CD4-positive, alpha-beta T cell (primary cell): Measurements from ENCODE around the gene NFATC1. TPM values are rescaled to one million over a fixed set of nuclear protein-coding genes. Genes with fewer than 3 reads are reported as not detected.

Experiments
- ATAC-seq: fragments of 200-7000 bp; cut with Tn5 transposase; one replicate; pipeline ENCODE4 v1.10.0; 2022; ENCODE audit warnings: mild to moderate bottlenecking; ENCODE audit not compliant: poor library complexity
- CTCF ChIA-PET: fragments of 350-600 bp; sonication (Branson Sonifier 250); formaldehyde crosslinking; loops from one replicate; lab custom pipeline; 2021; ENCODE audit warnings: antibody characterized with exemption, inconsistent platforms; lab: Charles Lee
- POLR2A ChIA-PET: fragments of 350-600 bp; sonication (Branson Sonifier 250); formaldehyde crosslinking; loops from one replicate; lab custom pipeline; 2021; ENCODE audit warnings: antibody characterized with exemption, inconsistent platforms; lab: Charles Lee
- DNase-seq, 14 experiments: peaks; one replicate each; pipeline ENCODE4 v3.0.0-alpha.2; 2013 to 2020; ENCODE audit warnings: mixed read lengths in 2 of 14
- H3K27ac ChIP-seq, 2 donors: one replicate each; pipeline versions ENCODE4 v1.5.1 to v1.7.0; 2013; ENCODE audit warnings: low read length in 2 of 2, low read depth in 1 of 2, mild to moderate bottlenecking in 1 of 2
- H3K27me3 ChIP-seq, 2 experiments: 1 replicate in 1 of 2; 2 replicates in 1 of 2; pipeline versions ENCODE4 v1.6.1 to v1.7.0; 2013; ENCODE audit warnings: low read length in 2 of 2, control low read depth in 1 of 2, mild to moderate bottlenecking in 1 of 2, moderate library complexity in 1 of 2; ENCODE audit not compliant: insufficient read depth in 2 of 2, control insufficient read depth in 1 of 2
- H3K36me3 ChIP-seq: one replicate; pipeline ENCODE4 v1.6.1; 2013; ENCODE audit warnings: low read length, control low read depth; ENCODE audit not compliant: insufficient read depth
- H3K4me1 ChIP-seq: one replicate; pipeline ENCODE4 v1.6.1; 2013; ENCODE audit warnings: low read length, control low read depth; ENCODE audit not compliant: insufficient read depth
- H3K4me3 ChIP-seq: one replicate; pipeline ENCODE4 v1.5.1; 2013; ENCODE audit warnings: mild to moderate bottlenecking, low read length, moderate library complexity
- H3K9me3 ChIP-seq, 2 experiments: 1 replicate in 1 of 2; 2 replicates in 1 of 2; pipeline versions ENCODE4 v1.6.1 to v1.7.0; 2013; ENCODE audit warnings: low read length in 2 of 2, mild to moderate bottlenecking in 2 of 2, control low read depth in 1 of 2, moderate library complexity in 1 of 2; ENCODE audit not compliant: control insufficient read depth in 1 of 2, insufficient read depth in 1 of 2
- H3K27ac Mint-ChIP-seq: one replicate; pipeline ENCODE4 v1.8.0; 2020; ENCODE audit warnings: mixed read lengths
- H3K27me3 Mint-ChIP-seq: one replicate; pipeline ENCODE4 v1.8.0; 2021; ENCODE audit warnings: mixed read lengths
- H3K36me3 Mint-ChIP-seq: one replicate; pipeline ENCODE4 v1.8.0; 2021; ENCODE audit warnings: low read depth, mixed read lengths
- H3K4me1 Mint-ChIP-seq: one replicate; pipeline ENCODE4 v1.8.0; 2021; ENCODE audit warnings: low read depth, mixed read lengths
- H3K4me3 Mint-ChIP-seq: one replicate; pipeline ENCODE4 v1.8.0; 2020; ENCODE audit warnings: mild to moderate bottlenecking, mixed read lengths
- H3K9me3 Mint-ChIP-seq: one replicate; pipeline ENCODE4 v1.8.0; 2020; ENCODE audit warnings: mixed read lengths
- intact Hi-C, 2 experiments: fragments of 100-400 bp; cut with DNase I in 1 of 2; cut with micrococcal nuclease in 1 of 2; formaldehyde crosslinking; loops; one replicate each; pipeline versions ENCODE4 v1.15.1 to v1.9.0; 2023 to 2025; cut with DNase I, micrococcal nuclease
- total RNA-seq, 174 experiments: library from RNA in 2 of 174; stranded (reverse) in 2 of 174; gene quantifications; one replicate each; pipeline ENCODE4 v1.2.3 and lab custom pipeline; 2021 to 2026
- TF ChIP-seq, protein P1 (sequence below): fragments of 200-600 bp; IDR thresholded peaks from one replicate; pipeline ENCODE4 v1.8.0; 2022; ENCODE audit warnings: antibody characterized with exemption, mild to moderate bottlenecking

Gene NFATC1
- total RNA-seq, 2 experiments from 2014 or later: 107 to 113 TPM

DNA sequence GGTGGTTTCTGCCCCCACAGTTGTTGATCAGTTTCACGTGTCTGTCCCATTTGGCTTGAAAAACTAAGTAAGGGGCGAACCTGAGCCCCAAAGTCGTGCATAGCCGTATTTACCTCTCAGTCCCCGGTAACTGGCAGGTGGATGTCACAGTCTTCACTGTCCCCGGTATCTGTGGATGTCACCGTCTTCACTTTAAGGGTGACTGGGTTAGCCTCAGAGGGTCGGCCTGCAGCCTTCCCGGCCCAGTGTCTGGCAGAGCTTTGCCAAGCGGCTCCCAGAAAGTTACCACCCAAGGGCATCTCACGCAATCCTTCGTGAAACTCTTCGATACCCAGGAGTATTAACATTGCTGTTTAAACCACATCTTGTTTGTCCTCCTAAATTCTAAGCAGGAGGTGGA, 158.6 kb downstream of the NFATC1 start:
- Mint-ChIP-seq H3K36me3 (no peaks in the 10 kb centered on the region), H3K4me1 (no peaks in the 10 kb centered on the region), H3K4me3 (no peak overlapping the region), H3K9me3 (no peaks in the 10 kb centered on the region), H3K27ac (no peak overlapping the region), H3K27me3 (no peaks in the 10 kb centered on the region)
- Histone ChIP-seq H3K4me3 (no peak overlapping the region), H3K9me3 (peaks cover 0 to 4% of the 10 kb centered on the region in 2 experiments), H3K27ac (no peak overlapping the region), H3K27me3 (no peaks in the 10 kb centered on the region), H3K4me1 (no peaks in the 10 kb centered on the region), H3K36me3 (no peaks in the 10 kb centered on the region)
- intact Hi-C loops: no loop called here
- ChIA-PET CTCF (no interaction called here), POLR2A (no interaction called here)
- ATAC-seq (no peak), DNase-seq (no peak)
- TF ChIP-seq, protein P1, sequence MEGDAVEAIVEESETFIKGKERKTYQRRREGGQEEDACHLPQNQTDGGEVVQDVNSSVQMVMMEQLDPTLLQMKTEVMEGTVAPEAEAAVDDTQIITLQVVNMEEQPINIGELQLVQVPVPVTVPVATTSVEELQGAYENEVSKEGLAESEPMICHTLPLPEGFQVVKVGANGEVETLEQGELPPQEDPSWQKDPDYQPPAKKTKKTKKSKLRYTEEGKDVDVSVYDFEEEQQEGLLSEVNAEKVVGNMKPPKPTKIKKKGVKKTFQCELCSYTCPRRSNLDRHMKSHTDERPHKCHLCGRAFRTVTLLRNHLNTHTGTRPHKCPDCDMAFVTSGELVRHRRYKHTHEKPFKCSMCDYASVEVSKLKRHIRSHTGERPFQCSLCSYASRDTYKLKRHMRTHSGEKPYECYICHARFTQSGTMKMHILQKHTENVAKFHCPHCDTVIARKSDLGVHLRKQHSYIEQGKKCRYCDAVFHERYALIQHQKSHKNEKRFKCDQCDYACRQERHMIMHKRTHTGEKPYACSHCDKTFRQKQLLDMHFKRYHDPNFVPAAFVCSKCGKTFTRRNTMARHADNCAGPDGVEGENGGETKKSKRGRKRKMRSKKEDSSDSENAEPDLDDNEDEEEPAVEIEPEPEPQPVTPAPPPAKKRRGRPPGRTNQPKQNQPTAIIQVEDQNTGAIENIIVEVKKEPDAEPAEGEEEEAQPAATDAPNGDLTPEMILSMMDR: no peak

- TF ChIP-seq, protein P1: no peak
- no peaks in the 10 kb centered on the region for H3K9me3 Mint-ChIP-seq
- POLR2A ChIA-PET: no interaction called here
Measured at GRCh38 chr18:79554945-79555645, 159.4 kb downstream of the NFATC1 start.

GRCh38 chr18:79555885-79556284, 160.2 kb downstream of the NFATC1 start:
- no peaks in the 10 kb centered on the region for H3K36me3 Mint-ChIP-seq
- Histone ChIP-seq H3K4me1 (no peaks in the 10 kb centered on the region), H3K9me3 (peaks cover 0 to 7% of the 10 kb centered on the region in 2 experiments), H3K36me3 (no peaks in the 10 kb centered on the region), H3K27ac (no peak overlapping the region), H3K4me3 (no peak overlapping the region), H3K27me3 (no peaks in the 10 kb centered on the region)
- ATAC-seq: no peak
- H3K4me1 Mint-ChIP-seq: no peaks in the 10 kb centered on the region
- TF ChIP-seq, protein P1: no peak
- H3K27ac Mint-ChIP-seq: no peak overlapping the region
- no peak for DNase-seq
- ChIA-PET POLR2A (no interaction called here), CTCF (no interaction called here)
- no peak overlapping the region for H3K4me3 Mint-ChIP-seq
- H3K27me3 Mint-ChIP-seq: no peaks in the 10 kb centered on the region
- intact Hi-C loops: no loop called here
- no peaks in the 10 kb centered on the region for H3K9me3 Mint-ChIP-seq

More at GRCh38 chr18:79554945-79555645, 159.4 kb downstream of the NFATC1 start:
- Mint-ChIP-seq H3K36me3 (no peaks in the 10 kb centered on the region), H3K27ac (no peak overlapping the region), H3K4me3 (no peak overlapping the region), H3K4me1 (no peaks in the 10 kb centered on the region), H3K27me3 (no peaks in the 10 kb centered on the region)
- Histone ChIP-seq H3K36me3 (no peaks in the 10 kb centered on the region), H3K9me3 (peaks cover 0 to 7% of the 10 kb centered on the region in 2 experiments), H3K4me3 (no peak overlapping the region), H3K4me1 (no peaks in the 10 kb centered on the region), H3K27me3 (no peaks in the 10 kb centered on the region), H3K27ac (no peak overlapping the region)
- intact Hi-C loops: no loop called here
- CTCF ChIA-PET: interaction anchor here (0.5 kb wide), 1 partner anchor 200 kb away, joined by 3 read pairs; no protein-coding TSS in a partner anchor
- DNase-seq (no peak), ATAC-seq (no peak)
